ENCODE measurements around the gene MALRD1. TPM values are rescaled to one million over a fixed set of nuclear protein-coding genes. Genes with fewer than 3 reads are reported as not detected.

MALRD1 gene
- total and polyA plus RNA-seq, 2 experiments from 2014 or later = 0.45 TPM; not detected in 1

GRCh38 chr10:19654576-19654975, 606.0 kb downstream of the MALRD1 start:
- Histone ChIP-seq H3K27ac (peak overlapping the region; percentile 70), H3K4me3 (peak overlapping the region; percentile 62), H3K9me3 (ENCODE audit: low read depth) (no peaks in the 10 kb centered on the region), H3K9ac (peak overlapping the region; percentile 47), H3K4me2 (ENCODE audit: unreplicated experiment) (peak overlapping the region; percentile 99), H3K4me1 (ENCODE audit: insufficient read depth) (peaks cover 66% of the 10 kb centered on the region), H3K27me3 (replicated peaks; ENCODE audit: insufficient read depth) (no peaks in the 10 kb centered on the region), H4K20me1 (ENCODE audit: insufficient read depth) (no peaks in the 10 kb centered on the region), H3K9me2 (ENCODE audit: insufficient read depth) (peaks cover 11% of the 10 kb centered on the region; the same call in 1 of the 2 replicates), H3K79me2 (ENCODE audit: insufficient read depth) (no peaks in the 10 kb centered on the region), H2AFZ (peak overlapping the region; percentile 78), H3F3A (ENCODE audit: insufficient read depth) (peaks cover 38% of the 10 kb centered on the region), H3K36me3 (ENCODE audit: low read depth) (no peaks in the 10 kb centered on the region)
- TF ChIP-seq EZH2 (IDR thresholded peaks at IDR 0.05; ENCODE audit: insufficient read depth, poor library complexity, severe bottlenecking) (no peak), EZH2phosphoT487 (IDR thresholded peaks at IDR 0.05; ENCODE audit: insufficient read depth, low read depth) (no peak)
- in situ Hi-C loops (cut with MboI) = no loop called here
- peak; percentile 78 for DNase-seq
- WGBS, 2 experiments (ENCODE audit: low coverage in 1 of 2, low lambda C conversion rate in 2 of 2, missing lambda C conversion rate in 2 of 2) = 2 to 8% methylated on average over 3 of the region's 3 CpGs

GRCh38 chr10:19656420-19657042, 607.9 kb downstream of the MALRD1 start:
- Histone ChIP-seq H3K4me1 (ENCODE audit: insufficient read depth) (peaks cover 68% of the 10 kb centered on the region), H3K9me3 (ENCODE audit: low read depth) (no peaks in the 10 kb centered on the region), H3K4me2 (ENCODE audit: unreplicated experiment) (no peak overlapping the region), H3K4me3 (no peak overlapping the region), H4K20me1 (ENCODE audit: insufficient read depth) (no peaks in the 10 kb centered on the region), H3K9ac (no peak overlapping the region), H3K27me3 (replicated peaks; ENCODE audit: insufficient read depth) (no peaks in the 10 kb centered on the region), H3K27ac (no peak overlapping the region), H3K36me3 (ENCODE audit: low read depth) (no peaks in the 10 kb centered on the region), H3K9me2 (ENCODE audit: insufficient read depth) (peaks cover 11% of the 10 kb centered on the region; the same call in 1 of the 2 replicates), H3K79me2 (ENCODE audit: insufficient read depth) (no peaks in the 10 kb centered on the region), H3F3A (ENCODE audit: insufficient read depth) (peaks cover 34% of the 10 kb centered on the region), H2AFZ (no peak overlapping the region)
- in situ Hi-C loops (cut with MboI) = no loop called here
- no peak for TF ChIP-seq EZH2 (IDR thresholded peaks at IDR 0.05; ENCODE audit: insufficient read depth, poor library complexity, severe bottlenecking)
- TF ChIP-seq EZH2phosphoT487 (IDR thresholded peaks at IDR 0.05; ENCODE audit: insufficient read depth, low read depth) = no peak
- 93 to 99% methylated on average over 3 of the region's 3 CpGs for WGBS, 2 experiments (ENCODE audit: low coverage in 1 of 2, low lambda C conversion rate in 2 of 2, missing lambda C conversion rate in 2 of 2)
- DNase-seq = no peak

- H3K4me3 ChIP-seq = no peak overlapping the region
- H3K27me3 ChIP-seq (replicated peaks; ENCODE audit: insufficient read depth) = no peaks in the 10 kb centered on the region
- no peak overlapping the region for H3K9ac ChIP-seq
- 64% methylated on average over 3 of the region's 3 CpGs for WGBS, 2 experiments (ENCODE audit: low coverage in 1 of 2, low lambda C conversion rate in 2 of 2, missing lambda C conversion rate in 2 of 2)
- no peaks in the 10 kb centered on the region for H4K20me1 ChIP-seq (ENCODE audit: insufficient read depth)
- in situ Hi-C loops (cut with MboI) = no loop called here
- no peak overlapping the region for H3K27ac ChIP-seq
- H3F3A ChIP-seq (ENCODE audit: insufficient read depth) = peaks cover 24% of the 10 kb centered on the region
- TF ChIP-seq EZH2phosphoT487 (IDR thresholded peaks at IDR 0.05; ENCODE audit: insufficient read depth, low read depth) (no peak), EZH2 (IDR thresholded peaks at IDR 0.05; ENCODE audit: insufficient read depth, poor library complexity, severe bottlenecking) (no peak)
- no peaks in the 10 kb centered on the region for H3K79me2 ChIP-seq (ENCODE audit: insufficient read depth)
- H3K36me3 ChIP-seq (ENCODE audit: low read depth) = no peaks in the 10 kb centered on the region
- H3K4me2 ChIP-seq (ENCODE audit: unreplicated experiment) = no peak overlapping the region
- peaks cover 11% of the 10 kb centered on the region; the same call in 1 of the 2 replicates for H3K9me2 ChIP-seq (ENCODE audit: insufficient read depth)
- no peak overlapping the region for H2AFZ ChIP-seq
- DNase-seq = no peak
- H3K9me3 ChIP-seq (ENCODE audit: low read depth) = no peaks in the 10 kb centered on the region
- H3K4me1 ChIP-seq (ENCODE audit: insufficient read depth) = peaks cover 54% of the 10 kb centered on the region
Measured at GRCh38 chr10:19658131-19658530, 609.5 kb downstream of the MALRD1 start.

GRCh38 chr10:19658622-19659233, 610.1 kb downstream of the MALRD1 start:
- H3K4me1 ChIP-seq (ENCODE audit: insufficient read depth) = peaks cover 49% of the 10 kb centered on the region
- no peak overlapping the region for H3K4me2 ChIP-seq (ENCODE audit: unreplicated experiment)
- H2AFZ ChIP-seq = no peak overlapping the region
- no peaks in the 10 kb centered on the region for H3K27me3 ChIP-seq (replicated peaks; ENCODE audit: insufficient read depth)
- 51 to 53% methylated on average over 5 of the region's 5 CpGs for WGBS, 2 experiments (ENCODE audit: low coverage in 1 of 2, low lambda C conversion rate in 2 of 2, missing lambda C conversion rate in 2 of 2)
- no peak overlapping the region for H3K9ac ChIP-seq
- H4K20me1 ChIP-seq (ENCODE audit: insufficient read depth) = no peaks in the 10 kb centered on the region
- in situ Hi-C loops (cut with MboI) = no loop called here
- no peaks in the 10 kb centered on the region for H3K9me3 ChIP-seq (ENCODE audit: low read depth)
- H3K4me3 ChIP-seq = no peak overlapping the region
- H3K79me2 ChIP-seq (ENCODE audit: insufficient read depth) = no peaks in the 10 kb centered on the region
- TF ChIP-seq EZH2phosphoT487 (IDR thresholded peaks at IDR 0.05; ENCODE audit: insufficient read depth, low read depth) (no peak), EZH2 (IDR thresholded peaks at IDR 0.05; ENCODE audit: insufficient read depth, poor library complexity, severe bottlenecking) (no peak)
- no peak for DNase-seq
- H3F3A ChIP-seq (ENCODE audit: insufficient read depth) = peaks cover 19% of the 10 kb centered on the region
- peaks cover 11% of the 10 kb centered on the region; the same call in 1 of the 2 replicates for H3K9me2 ChIP-seq (ENCODE audit: insufficient read depth)
- H3K36me3 ChIP-seq (ENCODE audit: low read depth) = no peaks in the 10 kb centered on the region
- no peak overlapping the region for H3K27ac ChIP-seq

All from GM23248 (cell line).